ENCODE results near the gene EYA2. TPM values are rescaled to one million over a fixed set of nuclear protein-coding genes. Genes with fewer than 3 reads are reported as not detected.

EYA2 gene
- total and polyA plus RNA-seq, 2 experiments from 2014 or later = 0.18 TPM; not detected in 1

DNA sequence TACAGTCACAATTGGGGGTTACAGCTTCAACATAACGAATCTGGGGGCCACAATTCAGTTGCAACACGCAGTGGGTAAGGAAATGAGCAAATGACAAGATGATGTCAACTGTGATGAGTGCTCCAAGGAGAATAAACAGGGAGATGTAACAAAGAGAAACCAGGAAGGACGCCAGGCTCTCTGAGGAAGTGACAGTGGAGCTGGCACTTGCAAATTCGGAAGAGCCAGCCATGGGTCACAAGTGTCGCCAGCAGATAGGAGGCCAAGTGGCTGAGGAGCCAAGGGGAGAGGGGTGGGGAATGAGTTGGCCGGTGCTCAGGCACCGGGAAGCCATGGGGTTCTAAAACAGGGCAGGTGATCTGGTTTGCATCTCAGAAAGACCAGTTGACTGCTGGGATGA is 136.4 kb downstream of the EYA2 start:
- Histone ChIP-seq H3K79me2 (ENCODE audit: insufficient read depth) (no peaks in the 10 kb centered on the region), H2AFZ (no peak overlapping the region), H3K4me1 (ENCODE audit: insufficient read depth) (no peaks in the 10 kb centered on the region), H3K9me3 (ENCODE audit: low read depth) (no peaks in the 10 kb centered on the region), H4K20me1 (ENCODE audit: insufficient read depth) (no peaks in the 10 kb centered on the region), H3K9me2 (ENCODE audit: insufficient read depth) (no peaks in the 10 kb centered on the region), H3F3A (ENCODE audit: insufficient read depth) (no peaks in the 10 kb centered on the region), H3K9ac (no peak overlapping the region), H3K4me2 (ENCODE audit: unreplicated experiment) (no peak overlapping the region), H3K27me3 (replicated peaks; ENCODE audit: insufficient read depth) (peaks cover 1% of the 10 kb centered on the region), H3K4me3 (no peak overlapping the region), H3K36me3 (ENCODE audit: low read depth) (no peaks in the 10 kb centered on the region), H3K27ac (no peak overlapping the region)
- DNase-seq = no peak
- TF ChIP-seq EZH2 (IDR thresholded peaks at IDR 0.05; ENCODE audit: insufficient read depth, poor library complexity, severe bottlenecking) (no peak), EZH2phosphoT487 (IDR thresholded peaks at IDR 0.05; ENCODE audit: insufficient read depth, low read depth) (no peak)
- 5 to 12% methylated on average over 7 of the region's 7 CpGs for WGBS, 2 experiments (ENCODE audit: low coverage in 1 of 2, low lambda C conversion rate in 2 of 2, missing lambda C conversion rate in 2 of 2)
- in situ Hi-C loops (cut with MboI) = no loop called here

DNA sequence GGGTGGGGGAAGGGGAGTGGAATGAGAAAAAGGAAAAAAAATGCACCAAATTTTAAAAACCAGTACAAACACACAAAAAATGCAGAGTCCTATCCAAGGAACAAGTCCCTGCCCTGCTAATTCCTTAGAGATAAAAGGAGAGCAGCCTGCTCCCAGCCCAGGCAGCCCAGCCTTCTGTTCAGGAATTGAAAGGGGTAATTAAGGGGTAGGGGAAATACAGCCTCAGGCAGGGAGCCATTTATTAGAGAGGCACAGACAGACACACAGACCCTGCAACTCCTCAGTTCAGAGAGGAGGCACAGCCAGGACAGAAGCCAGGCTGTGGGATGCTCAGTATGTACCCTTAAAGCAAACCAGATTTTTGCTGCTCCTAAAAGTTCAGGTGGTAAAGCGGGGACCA is 137.2 kb downstream of the EYA2 start:
- no peak overlapping the region for H3K9ac ChIP-seq
- peaks cover 7% of the 10 kb centered on the region for H3K27me3 ChIP-seq (replicated peaks; ENCODE audit: insufficient read depth)
- H3K4me3 ChIP-seq = no peak overlapping the region
- no peak for DNase-seq
- H3K79me2 ChIP-seq (ENCODE audit: insufficient read depth) = no peaks in the 10 kb centered on the region
- no peak overlapping the region for H3K4me2 ChIP-seq (ENCODE audit: unreplicated experiment)
- no peak overlapping the region for H2AFZ ChIP-seq
- no peaks in the 10 kb centered on the region for H3K9me3 ChIP-seq (ENCODE audit: low read depth)
- H3F3A ChIP-seq (ENCODE audit: insufficient read depth) = no peaks in the 10 kb centered on the region
- no peaks in the 10 kb centered on the region for H4K20me1 ChIP-seq (ENCODE audit: insufficient read depth)
- TF ChIP-seq EZH2 (IDR thresholded peaks at IDR 0.05; ENCODE audit: insufficient read depth, poor library complexity, severe bottlenecking) (no peak), EZH2phosphoT487 (IDR thresholded peaks at IDR 0.05; ENCODE audit: insufficient read depth, low read depth) (no peak)
- 69 to 75% methylated on average over 1 of the region's 1 CpG for WGBS, 2 experiments (ENCODE audit: low coverage in 1 of 2, low lambda C conversion rate in 2 of 2, missing lambda C conversion rate in 2 of 2)
- H3K9me2 ChIP-seq (ENCODE audit: insufficient read depth) = no peaks in the 10 kb centered on the region
- H3K4me1 ChIP-seq (ENCODE audit: insufficient read depth) = no peaks in the 10 kb centered on the region
- in situ Hi-C loops (cut with MboI) = no loop called here
- H3K36me3 ChIP-seq (ENCODE audit: low read depth) = no peaks in the 10 kb centered on the region
- no peak overlapping the region for H3K27ac ChIP-seq

DNA sequence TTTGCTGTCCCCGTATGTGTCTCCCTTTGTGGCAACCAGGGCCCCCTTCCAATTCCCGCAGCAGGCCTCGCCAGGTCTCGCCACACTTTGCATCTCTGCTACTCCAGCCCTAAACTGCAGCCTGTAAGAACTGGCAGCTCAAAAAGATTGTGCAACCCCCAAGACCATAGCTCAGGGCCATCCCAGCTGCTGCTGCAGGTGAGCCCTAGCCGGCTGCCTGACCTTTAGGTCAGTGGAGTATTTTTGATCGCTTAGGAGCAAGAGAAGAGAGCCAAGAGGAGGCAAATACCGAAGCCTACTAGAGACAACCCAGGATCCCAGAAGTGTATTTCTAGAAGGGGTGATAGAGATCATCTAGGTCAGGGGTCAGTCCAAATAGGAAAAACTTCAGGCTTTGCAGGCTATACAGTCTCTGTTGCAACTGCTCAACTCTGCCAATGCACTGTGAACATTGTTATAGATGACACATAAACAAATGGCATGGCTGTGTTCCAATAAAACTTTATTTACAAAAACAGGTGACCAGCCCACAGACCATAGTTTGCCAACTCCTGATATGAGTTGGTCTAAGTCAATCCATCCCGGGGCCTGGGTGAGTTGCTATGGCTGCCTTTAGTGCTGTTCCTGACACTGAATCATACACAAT is 138.4 kb downstream of the EYA2 start:
- peaks cover 7% of the 10 kb centered on the region for H3K27me3 ChIP-seq (replicated peaks; ENCODE audit: insufficient read depth)
- no peaks in the 10 kb centered on the region for H3K36me3 ChIP-seq (ENCODE audit: low read depth)
- no peaks in the 10 kb centered on the region for H3K9me2 ChIP-seq (ENCODE audit: insufficient read depth)
- 58 to 59% methylated on average over 8 of the region's 8 CpGs for WGBS, 2 experiments (ENCODE audit: low coverage in 1 of 2, low lambda C conversion rate in 2 of 2, missing lambda C conversion rate in 2 of 2)
- H3K9ac ChIP-seq = no peak overlapping the region
- no peaks in the 10 kb centered on the region for H3K9me3 ChIP-seq (ENCODE audit: low read depth)
- no peak overlapping the region for H3K4me3 ChIP-seq
- TF ChIP-seq EZH2phosphoT487 (IDR thresholded peaks at IDR 0.05; ENCODE audit: insufficient read depth, low read depth) (no peak), EZH2 (IDR thresholded peaks at IDR 0.05; ENCODE audit: insufficient read depth, poor library complexity, severe bottlenecking) (no peak)
- no peak for DNase-seq
- H3K79me2 ChIP-seq (ENCODE audit: insufficient read depth) = no peaks in the 10 kb centered on the region
- in situ Hi-C loops (cut with MboI) = no loop called here
- no peak overlapping the region for H3K27ac ChIP-seq
- no peaks in the 10 kb centered on the region for H4K20me1 ChIP-seq (ENCODE audit: insufficient read depth)
- no peak overlapping the region for H3K4me2 ChIP-seq (ENCODE audit: unreplicated experiment)
- H2AFZ ChIP-seq = no peak overlapping the region
- H3F3A ChIP-seq (ENCODE audit: insufficient read depth) = no peaks in the 10 kb centered on the region
- no peaks in the 10 kb centered on the region for H3K4me1 ChIP-seq (ENCODE audit: insufficient read depth)

DNA sequence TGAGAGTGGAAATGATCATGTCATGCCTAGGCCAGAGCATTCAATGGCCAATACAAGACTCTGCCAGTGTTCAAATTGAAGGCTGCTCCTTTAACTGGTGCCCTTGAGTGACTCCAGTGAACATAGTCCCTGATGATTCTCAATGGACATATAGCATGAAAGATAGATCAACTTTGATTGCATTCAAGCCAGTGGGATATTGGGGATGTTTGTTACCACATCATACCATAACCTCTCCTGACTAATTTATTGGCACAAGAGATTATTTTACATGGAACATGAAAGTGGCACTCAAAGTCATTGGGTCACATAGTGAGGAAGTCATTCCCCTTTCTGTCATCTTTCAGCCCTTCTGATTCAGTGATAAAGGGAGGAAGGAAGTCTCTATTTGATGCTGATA is 139.0 kb downstream of the EYA2 start:
- Histone ChIP-seq H3K27ac (no peak overlapping the region), H3K9ac (no peak overlapping the region), H3K4me1 (ENCODE audit: insufficient read depth) (no peaks in the 10 kb centered on the region), H2AFZ (no peak overlapping the region), H4K20me1 (ENCODE audit: insufficient read depth) (no peaks in the 10 kb centered on the region), H3K4me2 (ENCODE audit: unreplicated experiment) (no peak overlapping the region), H3K79me2 (ENCODE audit: insufficient read depth) (no peaks in the 10 kb centered on the region), H3F3A (ENCODE audit: insufficient read depth) (no peaks in the 10 kb centered on the region), H3K27me3 (replicated peaks; ENCODE audit: insufficient read depth) (peaks cover 9% of the 10 kb centered on the region), H3K4me3 (no peak overlapping the region), H3K9me2 (ENCODE audit: insufficient read depth) (no peaks in the 10 kb centered on the region), H3K36me3 (ENCODE audit: low read depth) (no peaks in the 10 kb centered on the region), H3K9me3 (ENCODE audit: low read depth) (no peaks in the 10 kb centered on the region)
- in situ Hi-C loops (cut with MboI) = no loop called here
- TF ChIP-seq EZH2phosphoT487 (IDR thresholded peaks at IDR 0.05; ENCODE audit: insufficient read depth, low read depth) (no peak), EZH2 (IDR thresholded peaks at IDR 0.05; ENCODE audit: insufficient read depth, poor library complexity, severe bottlenecking) (no peak)
- no peak for DNase-seq

Data from GM23248 (cell line).